Measurements from ENCODE around the gene DYNC2I2.

DYNC2I2 gene

GRCh38 chr9:128619127-128619526, 37.5 kb downstream of the DYNC2I2 start:
- no peak overlapping the region for H3K4me3 ChIP-seq (ENCODE audit: low read depth, low read length)
- TF ChIP-seq CTCF (IDR thresholded peaks at IDR 0.05; ENCODE audit: control insufficient read depth, extremely low read depth, insufficient read depth) = no peak
- DNase-seq (ENCODE audit: low read depth) = no peak

GRCh38 chr9:128617943-128618342, 38.7 kb downstream of the DYNC2I2 start:
- DNase-seq (ENCODE audit: low read depth) = no peak
- no peak overlapping the region for H3K4me3 ChIP-seq (ENCODE audit: low read depth, low read length)
- TF ChIP-seq CTCF (IDR thresholded peaks at IDR 0.05; ENCODE audit: control insufficient read depth, extremely low read depth, insufficient read depth) = no peak

GRCh38 chr9:128615571-128615970, 41.1 kb downstream of the DYNC2I2 start:
- no peak for TF ChIP-seq CTCF (IDR thresholded peaks at IDR 0.05; ENCODE audit: control insufficient read depth, extremely low read depth, insufficient read depth)
- DNase-seq (ENCODE audit: low read depth) = no peak
- H3K4me3 ChIP-seq (ENCODE audit: low read depth, low read length) = no peak overlapping the region

- no peak overlapping the region for H3K4me3 ChIP-seq (ENCODE audit: low read depth, low read length)
- no peak for DNase-seq (ENCODE audit: low read depth)
- no peak for TF ChIP-seq CTCF (IDR thresholded peaks at IDR 0.05; ENCODE audit: control insufficient read depth, extremely low read depth, insufficient read depth)
These were observed 41.9 kb downstream of the DYNC2I2 start for GRCh38 chr9:128614728-128615127.

GRCh38 chr9:128611600-128612394, 44.9 kb downstream of the DYNC2I2 start:
- no peak for DNase-seq (ENCODE audit: low read depth)
- no peak overlapping the region for H3K4me3 ChIP-seq (ENCODE audit: low read depth, low read length)
- no peak for TF ChIP-seq CTCF (IDR thresholded peaks at IDR 0.05; ENCODE audit: control insufficient read depth, extremely low read depth, insufficient read depth)

GRCh38 chr9:128610897-128611296, 45.8 kb downstream of the DYNC2I2 start:
- DNase-seq (ENCODE audit: low read depth) = no peak
- TF ChIP-seq CTCF (IDR thresholded peaks at IDR 0.05; ENCODE audit: control insufficient read depth, extremely low read depth, insufficient read depth) = no peak
- no peak overlapping the region for H3K4me3 ChIP-seq (ENCODE audit: low read depth, low read length)
